ENCODE results near the gene SH3PXD2A.
A peak's percentile ranks its signal among the peaks of the same experiment; 100 is the strongest.

The SH3PXD2A gene

GRCh38 chr10:103724074-103724473 lies 131.3 kb downstream of the SH3PXD2A start:
- DNase-seq (ENCODE audit: low read depth), result no peak

- no peak for DNase-seq (ENCODE audit: low read depth)
These were observed 131.8 kb downstream of the SH3PXD2A start for GRCh38 chr10:103723557-103723956.

- no peak for DNase-seq (ENCODE audit: low read depth)
These were observed 132.7 kb downstream of the SH3PXD2A start for GRCh38 chr10:103722632-103723031.

- no peak for DNase-seq (ENCODE audit: low read depth)
These were observed 134.4 kb downstream of the SH3PXD2A start for GRCh38 chr10:103720964-103721335.

GRCh38 chr10:103720328-103720963 lies 134.9 kb downstream of the SH3PXD2A start:
- DNase-seq (ENCODE audit: low read depth), result no peak

- DNase-seq (ENCODE audit: low read depth), result no peak
These were observed 136.3 kb downstream of the SH3PXD2A start for GRCh38 chr10:103719036-103719435.

GRCh38 chr10:103718247-103718620 lies 137.1 kb downstream of the SH3PXD2A start:
- DNase-seq (ENCODE audit: low read depth), result no peak

GRCh38 chr10:103717341-103718246 lies 137.8 kb downstream of the SH3PXD2A start:
- DNase-seq (ENCODE audit: low read depth), result no peak

GRCh38 chr10:103716206-103717160 lies 138.9 kb downstream of the SH3PXD2A start:
- no peak for DNase-seq (ENCODE audit: low read depth)

GRCh38 chr10:103715430-103715829 lies 139.9 kb downstream of the SH3PXD2A start:
- DNase-seq (ENCODE audit: low read depth), result peak; percentile 82

- no peak for DNase-seq (ENCODE audit: low read depth)
These were observed 141.0 kb downstream of the SH3PXD2A start for GRCh38 chr10:103714232-103714891.

- DNase-seq (ENCODE audit: low read depth), result no peak
These were observed 141.7 kb downstream of the SH3PXD2A start for GRCh38 chr10:103713676-103714075.

- peak; percentile 47 for DNase-seq (ENCODE audit: low read depth)
These were observed 142.4 kb downstream of the SH3PXD2A start for GRCh38 chr10:103712898-103713498.

- DNase-seq (ENCODE audit: low read depth), result no peak
These were observed 143.2 kb downstream of the SH3PXD2A start for GRCh38 chr10:103712146-103712545.

GRCh38 chr10:103711351-103711994 lies 143.9 kb downstream of the SH3PXD2A start:
- no peak for DNase-seq (ENCODE audit: low read depth)

- DNase-seq (ENCODE audit: low read depth), result no peak
These were observed 144.9 kb downstream of the SH3PXD2A start for GRCh38 chr10:103710490-103710889.

- DNase-seq (ENCODE audit: low read depth), result peak; percentile 32
These were observed 145.9 kb downstream of the SH3PXD2A start for GRCh38 chr10:103709341-103709920.

- no peak for DNase-seq (ENCODE audit: low read depth)
These were observed 146.6 kb downstream of the SH3PXD2A start for GRCh38 chr10:103708627-103709288.

GRCh38 chr10:103707956-103708626 lies 147.3 kb downstream of the SH3PXD2A start:
- DNase-seq (ENCODE audit: low read depth), result no peak
